ENCODE results near the gene RAD21L1.

- TF ChIP-seq ATF3 (IDR thresholded peaks at IDR 0.05) (no peak), CTCF (IDR thresholded peaks at IDR 0.05; ENCODE audit: low read depth, low read length, missing input control) (no peak)
These were observed 55.6 kb downstream of the RAD21L1 start for GRCh38 chr20:1281279-1282057.

Data from liver (tissue), 3 donors.